Stimulated activated CD8-positive, alpha-beta memory T cell treated with anti-CD3 and anti-CD28 coated beads, Interleukin-4, amount 100 ng/mL, for 48 hours (primary cell): ENCODE results near the gene KCNQ2.
"Not testable (repeated sequence)": the region's sequence is repeated elsewhere in the genome, so short reads cannot be mapped to it uniquely, and the experiment has no call there.

ENCODE experiments used
- DNase-seq: peaks from one replicate; pipeline ENCODE4 v3.0.0-alpha.2; 2020

KCNQ2 gene

DNA sequence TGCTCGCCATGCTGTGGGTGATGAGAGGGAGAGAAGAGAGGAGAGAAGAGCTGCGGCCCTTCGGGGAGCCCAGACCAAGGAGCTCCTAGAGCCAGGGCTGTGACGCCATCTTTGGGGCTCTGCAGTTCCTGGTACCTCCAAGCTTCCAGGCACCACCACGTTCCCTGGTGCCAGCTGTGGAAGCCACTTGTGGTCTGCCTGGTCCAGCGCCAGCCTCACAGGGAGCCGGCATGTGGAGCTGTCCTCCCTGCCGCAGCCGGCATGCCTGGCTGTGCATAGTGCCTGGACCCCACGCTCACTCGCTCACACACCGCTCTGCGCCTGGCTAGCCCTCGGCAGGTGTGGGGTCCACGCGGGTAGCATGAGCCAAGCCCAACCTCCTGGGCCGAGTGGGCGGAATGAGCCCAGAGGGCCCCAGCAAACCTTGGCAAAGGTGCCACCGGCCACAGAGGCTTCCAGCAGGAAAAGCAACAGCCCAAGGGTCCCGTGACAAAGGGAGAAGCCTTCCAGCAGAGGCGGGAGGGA is 92.0 kb downstream of the KCNQ2 start:
- no peak for DNase-seq

DNA sequence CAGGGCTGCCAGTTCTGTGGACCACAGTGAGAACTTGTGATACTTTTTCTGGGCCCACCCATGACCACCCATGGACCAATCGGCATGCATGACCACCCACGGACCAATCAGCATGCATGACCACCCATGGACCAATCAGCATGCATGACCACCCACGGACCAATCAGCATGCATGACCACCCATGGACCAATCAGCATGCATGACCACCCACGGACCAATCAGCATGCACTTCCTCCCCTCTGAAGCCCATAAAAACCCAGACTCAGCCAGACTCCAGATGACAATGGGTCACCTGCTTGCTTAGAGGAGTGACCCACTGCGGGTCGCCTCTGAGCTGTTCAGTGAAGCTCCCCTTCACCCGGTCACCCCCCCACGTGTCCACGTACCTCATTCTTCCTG is 92.6 kb downstream of the KCNQ2 start:
- not testable (repeated sequence) for DNase-seq

DNA sequence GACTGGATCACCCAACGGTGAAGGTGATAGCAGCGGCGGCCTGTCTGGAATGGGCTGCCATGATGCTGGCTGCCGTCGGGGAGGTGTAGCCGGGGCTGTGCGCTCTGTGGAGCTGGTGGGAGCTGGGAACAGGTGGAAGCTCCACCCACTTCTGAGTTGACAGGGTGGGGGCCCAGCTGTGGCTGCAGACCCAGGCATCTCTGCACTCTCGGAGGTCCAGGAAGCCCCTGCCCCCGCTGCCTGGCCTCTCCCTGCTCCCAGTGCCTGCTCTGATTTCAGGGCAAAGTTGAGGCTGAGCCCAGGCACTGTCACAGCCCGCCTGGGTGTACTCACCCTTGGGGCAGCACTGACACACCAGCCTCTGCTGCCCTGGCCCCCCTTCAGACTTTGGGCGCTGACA is 93.2 kb downstream of the KCNQ2 start:
- DNase-seq: no peak

DNA sequence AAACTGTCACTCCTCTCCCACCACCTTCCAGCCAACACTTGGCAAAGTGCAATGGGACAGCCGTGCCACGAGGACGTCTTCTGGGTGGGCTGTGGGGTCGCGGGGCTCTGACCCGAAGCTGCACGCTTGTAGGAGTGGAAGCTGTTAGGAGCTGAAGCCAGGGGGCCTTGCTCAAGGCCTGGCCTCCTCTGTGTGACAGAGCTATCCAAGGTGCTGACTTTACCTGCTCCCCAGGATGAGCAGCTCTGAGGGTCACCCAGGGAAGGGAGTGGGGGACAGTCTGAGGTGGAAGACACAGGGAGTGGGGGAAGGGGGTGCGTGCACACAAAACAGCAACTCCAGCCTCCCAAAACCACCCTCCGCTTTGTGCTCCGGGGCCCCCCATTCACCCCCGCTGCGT is 93.8 kb downstream of the KCNQ2 start:
- no peak for DNase-seq

DNA sequence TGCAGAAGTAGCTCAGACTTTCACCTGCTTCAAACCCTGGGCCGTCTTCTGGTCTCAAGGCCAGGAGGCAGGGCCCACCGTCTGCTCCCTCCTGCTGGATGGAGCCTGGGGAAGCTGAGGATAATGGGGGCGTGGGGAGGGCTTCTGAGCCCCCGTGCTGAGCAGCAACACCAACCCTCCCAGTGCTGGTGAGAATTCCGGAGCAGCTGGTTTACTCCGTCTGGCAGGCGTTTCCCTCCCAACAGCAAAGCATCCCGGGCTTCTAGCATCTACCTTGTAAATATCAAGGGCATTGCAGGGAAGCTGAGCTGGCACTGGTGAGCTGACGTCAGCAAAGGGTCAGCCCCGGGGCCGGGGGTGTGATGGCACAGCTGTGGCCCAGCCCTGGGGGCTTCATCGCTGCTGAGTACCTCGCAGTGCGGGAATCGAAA is 94.5 kb downstream of the KCNQ2 start:
- no peak for DNase-seq

DNA sequence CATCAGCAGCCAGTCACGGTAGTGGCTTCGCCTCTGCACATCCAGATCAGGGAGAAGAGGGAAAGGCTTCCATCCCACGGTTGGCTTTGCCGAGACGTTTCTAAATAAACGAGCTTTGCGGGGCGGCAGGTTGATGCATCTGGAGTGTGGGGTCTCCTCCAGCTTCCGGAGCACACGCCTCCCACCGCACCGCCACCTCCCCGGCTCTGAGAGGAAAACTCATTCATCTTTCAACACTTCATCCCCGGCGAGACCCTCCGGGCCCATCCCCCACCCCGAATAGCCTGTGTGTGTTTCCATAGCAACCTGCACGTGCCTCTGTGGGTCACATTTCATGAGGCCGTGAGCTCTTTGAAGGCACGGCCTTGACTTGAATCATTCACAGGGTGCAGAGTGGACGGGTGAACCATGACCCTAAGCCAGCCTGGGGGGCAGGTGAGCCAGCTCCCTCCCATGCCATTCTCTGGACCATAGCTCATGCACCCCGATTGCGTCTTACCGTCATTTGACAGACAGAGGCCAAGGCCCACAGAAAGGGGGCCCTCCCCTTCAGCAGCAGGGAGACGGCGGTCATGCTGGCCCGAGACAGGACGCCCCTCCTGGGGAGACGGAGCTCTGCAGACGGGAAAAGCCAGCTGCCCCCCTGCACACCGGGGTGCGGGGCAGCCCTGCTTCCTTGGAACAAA is 95.1 kb downstream of the KCNQ2 start:
- no peak for DNase-seq

DNA sequence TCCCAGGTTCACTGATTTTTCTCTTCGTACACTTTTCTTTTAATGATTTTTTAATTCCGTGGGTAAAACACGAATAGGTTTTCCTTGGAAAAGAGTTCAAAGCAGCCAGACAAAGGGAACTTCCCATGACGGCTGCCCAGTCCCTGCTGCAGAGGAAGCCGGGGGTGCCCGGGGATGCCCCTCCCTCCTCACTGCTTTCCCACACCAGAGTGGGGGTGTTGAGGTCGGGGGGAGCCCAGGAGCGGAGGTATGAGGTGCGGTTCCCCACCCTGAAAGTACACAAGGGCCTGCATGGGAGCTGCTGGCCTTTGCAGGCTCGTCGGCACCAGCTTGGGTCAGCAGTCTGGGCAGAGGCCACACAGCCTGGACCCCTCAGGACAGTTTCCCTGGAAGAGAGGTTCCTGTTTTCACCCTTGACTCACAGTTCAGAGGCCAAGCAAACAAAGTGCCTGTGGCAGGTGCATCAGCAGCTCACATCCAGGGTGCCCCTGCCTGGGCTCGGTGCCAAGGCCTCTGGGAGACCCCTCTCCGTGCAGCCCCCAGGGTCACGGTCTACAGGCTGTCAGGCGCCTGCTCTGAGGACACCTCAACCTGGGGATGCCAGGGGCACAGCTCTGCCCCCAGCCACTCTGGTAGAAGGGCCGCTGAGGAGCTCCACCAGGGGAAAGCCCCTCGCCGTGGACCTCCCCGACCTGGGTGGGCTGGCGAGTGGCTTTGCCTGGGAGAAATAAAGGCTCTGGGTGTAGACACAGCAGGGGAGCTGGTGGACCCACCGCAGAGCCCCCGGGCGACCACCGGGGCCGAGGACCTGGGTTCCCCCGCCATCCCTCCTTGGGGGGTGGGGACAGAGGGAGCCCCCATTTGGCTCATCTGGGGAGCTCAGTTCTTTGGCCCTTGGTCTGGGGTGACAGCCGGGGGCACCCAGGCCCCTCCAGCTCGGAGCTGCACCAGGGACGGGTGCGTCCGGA is 95.9 kb downstream of the KCNQ2 start:
- no peak for DNase-seq

DNA sequence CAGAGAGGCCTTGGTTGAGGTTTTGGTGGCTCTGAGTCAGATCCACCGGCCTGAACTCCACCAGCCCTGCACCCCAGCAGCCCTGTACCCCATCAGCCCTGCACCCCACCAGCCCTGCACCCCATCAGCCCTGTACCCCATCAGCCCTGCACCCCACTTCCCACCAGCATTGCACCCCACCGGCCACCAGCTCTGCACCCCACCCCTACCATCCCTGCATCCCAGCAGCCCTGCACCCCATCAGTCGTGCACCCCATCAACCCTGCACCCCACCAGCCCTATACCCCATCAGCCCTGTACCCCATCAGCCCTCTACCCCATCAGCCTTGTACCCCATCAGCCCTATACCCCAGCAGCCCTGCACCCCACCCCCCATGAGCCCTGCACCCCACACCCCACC is 97.0 kb downstream of the KCNQ2 start:
- no peak for DNase-seq

DNA sequence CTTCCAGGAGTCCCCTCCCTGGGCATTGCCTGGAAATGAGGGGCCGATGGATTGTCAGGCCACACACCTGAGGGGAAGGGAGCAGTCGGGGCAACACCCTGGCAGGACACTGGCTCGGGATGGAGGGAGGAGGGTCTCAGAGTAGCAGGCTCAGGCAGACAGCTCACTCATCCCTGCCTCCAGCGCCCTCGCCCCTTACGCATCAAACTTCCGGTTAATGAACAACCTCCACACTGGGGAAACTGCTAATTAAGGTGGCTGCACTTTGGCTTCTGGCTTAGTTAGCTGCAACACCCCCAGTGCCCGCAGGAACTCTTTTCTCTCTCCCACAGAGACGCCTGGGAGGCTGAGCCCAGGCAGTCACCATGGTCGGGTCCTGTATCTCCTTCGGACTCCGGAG is 98.0 kb downstream of the KCNQ2 start:
- no peak for DNase-seq

DNA sequence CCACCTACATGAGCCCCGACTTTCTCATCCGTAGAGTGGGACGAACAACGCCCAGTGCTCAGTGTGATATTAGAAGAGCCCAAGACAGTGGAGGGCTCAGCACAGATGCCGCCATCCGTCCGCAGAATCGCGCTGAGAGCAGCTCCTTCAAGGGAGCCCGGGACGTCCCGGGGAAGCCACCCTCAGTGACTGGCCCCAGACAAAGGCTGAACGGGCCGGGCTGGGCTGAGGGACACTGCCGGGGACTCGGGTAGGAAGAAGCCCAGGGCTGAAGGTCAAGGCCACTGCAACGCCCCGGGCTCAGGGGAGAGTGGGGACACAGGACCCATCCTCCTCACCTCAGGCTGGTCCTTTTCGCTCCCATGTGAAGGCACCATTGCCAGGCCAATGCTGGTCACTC is 98.5 kb downstream of the KCNQ2 start:
- no peak for DNase-seq

DNA sequence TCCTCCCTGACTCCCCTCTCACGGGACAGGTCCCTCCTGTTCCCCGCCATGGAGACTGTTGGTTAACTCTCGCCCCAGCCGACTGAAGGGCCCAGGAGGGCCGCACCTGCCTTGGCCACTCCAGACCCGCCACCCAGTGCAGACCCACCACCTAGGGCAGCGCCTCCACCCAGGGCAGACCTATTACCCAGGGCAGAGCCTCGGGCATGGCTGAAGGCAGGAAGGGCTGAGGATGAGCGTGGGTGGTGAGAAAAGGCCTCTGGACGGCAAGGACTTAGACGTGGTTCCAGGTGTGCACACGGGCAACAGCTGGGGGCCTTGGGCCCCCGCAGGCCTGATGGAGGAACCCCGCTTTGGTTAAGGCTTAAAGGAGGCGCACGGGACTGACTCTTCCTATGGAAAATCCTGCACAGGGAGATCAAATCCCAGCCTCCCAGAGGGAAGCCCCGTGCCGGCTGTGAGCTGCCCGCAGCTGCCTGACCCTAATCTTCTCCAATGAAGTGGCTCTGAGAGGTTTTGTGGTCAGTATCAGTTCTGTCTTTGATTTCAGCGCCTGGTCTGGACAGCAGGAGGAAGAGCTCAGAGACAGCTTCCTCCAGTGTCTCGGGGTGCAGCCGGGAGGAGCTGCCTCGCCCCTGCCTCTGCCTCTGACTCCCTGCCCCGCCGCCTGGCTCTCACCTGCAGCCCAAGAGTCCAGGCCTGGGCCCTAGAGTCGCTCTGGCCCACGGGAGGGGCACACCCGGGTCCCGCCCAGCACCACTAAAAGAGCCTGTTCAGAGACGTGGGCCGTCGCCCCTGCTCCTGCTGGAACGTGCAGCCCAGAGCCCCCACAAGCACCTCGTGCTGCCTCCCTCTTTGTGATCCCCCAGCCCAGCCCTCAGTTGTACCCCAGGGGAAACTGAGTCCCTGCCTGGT is 99.2 kb downstream of the KCNQ2 start:
- DNase-seq: no peak

DNA sequence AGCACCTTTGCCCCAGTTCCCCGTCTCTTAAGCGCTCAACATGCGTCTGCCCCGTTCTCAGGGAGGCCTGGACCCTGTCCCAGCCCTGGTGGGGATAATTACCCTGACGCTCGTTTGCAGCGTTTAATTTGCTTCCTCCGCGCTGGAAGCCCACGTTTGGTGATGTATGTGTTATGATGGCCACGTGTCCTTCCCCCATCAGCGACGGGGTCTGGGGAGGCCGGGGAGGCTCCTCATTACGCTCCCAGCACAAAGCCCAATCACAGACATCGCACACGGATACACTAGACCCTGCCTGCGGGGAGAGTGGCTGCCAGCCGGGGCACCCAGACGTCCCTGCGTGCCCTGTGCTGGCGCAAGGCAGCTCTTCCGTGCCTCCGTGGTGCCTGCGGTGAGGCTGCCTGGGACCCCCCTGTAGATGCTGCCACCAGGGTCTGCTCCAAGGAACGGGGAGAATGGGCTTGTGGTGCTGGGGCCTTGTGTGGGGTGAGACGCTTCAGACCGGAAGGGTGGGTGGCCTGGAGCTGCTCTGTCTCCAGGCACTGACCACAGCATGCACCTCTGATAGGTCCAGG is 101.1 kb downstream of the KCNQ2 start:
- no peak for DNase-seq

DNA sequence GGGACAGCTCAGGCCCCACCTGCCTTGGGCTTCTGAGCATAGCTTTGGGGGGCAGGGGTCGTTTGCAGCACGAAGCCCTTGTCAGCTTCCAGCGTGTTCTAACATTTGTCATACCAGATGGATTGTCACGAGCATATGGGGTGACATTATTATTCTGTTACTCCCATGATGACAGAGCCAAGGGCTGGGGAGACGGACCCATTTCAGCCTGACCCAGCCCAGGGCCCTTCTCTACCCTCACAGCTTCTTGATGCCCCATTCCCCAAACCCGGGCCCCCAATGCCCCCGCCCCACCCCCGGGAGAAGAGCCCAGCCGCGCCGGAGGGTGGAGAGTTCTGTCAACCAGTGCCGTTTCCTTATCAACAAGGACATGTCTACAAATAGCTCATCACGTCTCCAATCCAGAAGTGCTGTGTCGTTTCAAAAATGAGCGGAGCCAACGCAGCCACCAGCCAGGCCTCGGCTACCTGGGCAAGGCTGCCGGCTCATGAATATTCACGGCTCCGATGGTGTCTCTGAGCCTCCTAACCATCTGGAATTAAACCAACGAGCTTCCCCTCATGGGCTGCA is 101.8 kb downstream of the KCNQ2 start:
- DNase-seq: no peak

DNA sequence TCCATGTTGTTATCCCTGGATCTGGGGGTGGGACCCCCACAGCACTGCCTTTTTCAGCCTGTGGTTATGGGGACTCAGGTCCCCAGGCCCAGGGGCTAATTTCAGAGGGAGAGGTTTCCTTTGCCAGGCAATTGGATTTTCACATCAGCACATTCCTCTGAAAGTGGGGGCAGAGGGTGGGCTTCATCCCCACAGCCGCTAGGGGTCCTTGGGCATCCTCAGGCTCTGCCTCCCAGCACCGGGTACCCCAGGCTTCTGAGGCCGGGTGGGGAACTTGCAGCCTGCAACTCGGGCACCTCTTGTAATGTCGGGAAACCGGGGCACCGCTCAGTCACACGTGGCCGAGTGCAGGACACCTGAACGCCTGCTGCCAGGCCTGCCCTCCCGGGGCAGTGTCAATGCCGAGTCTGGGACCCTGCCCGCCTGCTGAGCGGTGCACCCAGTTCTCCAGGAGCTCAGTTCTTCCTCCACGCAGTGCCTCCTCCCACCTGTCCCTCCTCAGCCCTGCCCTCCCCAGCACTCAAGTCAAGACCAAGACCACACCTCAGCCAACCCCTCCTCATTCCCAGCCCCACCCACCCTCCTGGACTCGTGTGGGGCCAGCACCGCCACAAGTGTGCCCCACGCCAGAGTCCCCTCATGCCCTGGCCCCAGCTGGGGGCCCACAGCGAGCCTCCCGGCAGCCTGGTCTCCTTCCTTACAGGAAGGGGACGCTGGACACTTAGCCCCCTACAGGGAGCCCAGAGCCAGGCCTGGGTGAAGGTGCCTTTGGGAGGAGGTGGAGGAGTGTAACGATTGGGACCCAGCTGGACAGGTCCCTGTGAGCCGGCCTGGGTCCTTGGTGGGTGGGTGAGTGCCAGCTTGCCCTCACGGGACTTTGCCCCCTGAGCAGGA is 102.5 kb downstream of the KCNQ2 start:
- DNase-seq: no peak

DNA sequence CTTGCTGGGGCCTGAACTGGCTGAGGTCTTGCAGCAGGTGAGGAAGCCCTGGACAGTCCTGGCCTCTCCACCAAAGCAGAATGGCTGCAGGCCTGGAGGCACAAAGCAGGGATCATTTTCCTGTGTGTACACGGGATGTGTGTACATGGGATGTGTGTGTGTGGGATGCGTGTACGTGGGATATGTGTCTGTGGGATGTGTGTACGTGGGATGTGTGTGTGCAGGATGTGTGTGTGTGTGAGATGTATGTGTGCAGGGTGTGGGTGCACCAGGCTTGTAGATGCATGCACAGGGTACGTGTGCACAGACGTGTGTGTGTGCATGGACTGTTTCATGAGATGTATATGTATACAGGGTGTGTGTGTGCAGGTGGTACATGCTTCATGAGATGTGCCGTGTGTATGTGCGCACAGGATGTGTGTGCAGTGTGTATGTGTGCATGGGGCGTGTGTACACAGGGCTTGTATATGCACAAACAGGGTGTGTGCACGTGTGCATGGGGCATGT is 103.4 kb downstream of the KCNQ2 start:
- no peak for DNase-seq

DNA sequence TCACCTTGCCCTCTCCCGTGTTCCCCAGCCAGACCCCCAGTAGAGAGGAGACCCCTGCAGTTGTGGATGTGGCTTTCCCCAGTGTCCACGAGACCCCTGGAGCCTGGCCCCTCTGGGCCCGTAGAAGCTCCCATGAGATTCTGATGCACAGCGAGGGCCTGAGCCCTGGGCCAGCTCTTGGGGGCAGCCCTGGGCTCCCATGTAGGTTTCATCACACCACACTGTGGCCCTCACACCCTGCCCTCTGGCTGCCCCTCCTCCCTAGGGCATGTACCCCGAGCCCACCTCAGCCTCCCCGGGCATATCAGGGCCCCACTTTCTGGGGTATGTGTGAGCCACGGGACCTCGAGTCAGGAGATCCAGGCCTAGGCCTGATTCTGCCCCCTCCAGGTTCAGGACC is 104.3 kb downstream of the KCNQ2 start:
- no peak for DNase-seq

DNA sequence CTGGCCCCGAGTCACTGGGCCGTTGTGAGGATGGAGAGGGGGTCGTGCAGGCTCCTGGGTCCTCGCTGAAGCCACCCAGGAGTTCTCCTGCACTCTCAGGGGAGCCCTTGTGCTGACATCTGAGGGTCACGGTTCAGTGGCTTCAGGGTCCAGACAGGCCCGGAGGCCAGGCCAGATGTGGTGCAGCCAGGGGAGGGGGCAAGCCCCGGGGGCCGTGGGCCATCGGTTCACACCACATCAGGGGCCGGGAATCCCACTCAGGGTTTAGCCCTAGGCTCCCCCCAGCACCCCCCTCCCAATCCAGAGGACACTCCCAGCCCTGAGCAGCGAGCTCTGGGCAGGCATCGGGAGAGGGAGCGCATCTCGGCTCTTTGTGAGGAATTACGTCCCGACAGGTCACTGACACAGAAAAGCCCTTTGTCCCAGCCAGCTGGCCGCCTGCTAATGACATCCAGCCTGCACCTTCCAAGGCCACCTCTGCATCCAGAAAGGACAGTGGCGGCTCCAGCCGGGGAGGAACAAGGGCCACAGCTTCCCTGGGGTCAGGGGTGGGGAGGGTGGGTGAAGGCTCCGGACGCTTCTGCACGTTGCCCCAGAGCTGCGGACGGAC is 104.9 kb downstream of the KCNQ2 start:
- DNase-seq: no peak

DNA sequence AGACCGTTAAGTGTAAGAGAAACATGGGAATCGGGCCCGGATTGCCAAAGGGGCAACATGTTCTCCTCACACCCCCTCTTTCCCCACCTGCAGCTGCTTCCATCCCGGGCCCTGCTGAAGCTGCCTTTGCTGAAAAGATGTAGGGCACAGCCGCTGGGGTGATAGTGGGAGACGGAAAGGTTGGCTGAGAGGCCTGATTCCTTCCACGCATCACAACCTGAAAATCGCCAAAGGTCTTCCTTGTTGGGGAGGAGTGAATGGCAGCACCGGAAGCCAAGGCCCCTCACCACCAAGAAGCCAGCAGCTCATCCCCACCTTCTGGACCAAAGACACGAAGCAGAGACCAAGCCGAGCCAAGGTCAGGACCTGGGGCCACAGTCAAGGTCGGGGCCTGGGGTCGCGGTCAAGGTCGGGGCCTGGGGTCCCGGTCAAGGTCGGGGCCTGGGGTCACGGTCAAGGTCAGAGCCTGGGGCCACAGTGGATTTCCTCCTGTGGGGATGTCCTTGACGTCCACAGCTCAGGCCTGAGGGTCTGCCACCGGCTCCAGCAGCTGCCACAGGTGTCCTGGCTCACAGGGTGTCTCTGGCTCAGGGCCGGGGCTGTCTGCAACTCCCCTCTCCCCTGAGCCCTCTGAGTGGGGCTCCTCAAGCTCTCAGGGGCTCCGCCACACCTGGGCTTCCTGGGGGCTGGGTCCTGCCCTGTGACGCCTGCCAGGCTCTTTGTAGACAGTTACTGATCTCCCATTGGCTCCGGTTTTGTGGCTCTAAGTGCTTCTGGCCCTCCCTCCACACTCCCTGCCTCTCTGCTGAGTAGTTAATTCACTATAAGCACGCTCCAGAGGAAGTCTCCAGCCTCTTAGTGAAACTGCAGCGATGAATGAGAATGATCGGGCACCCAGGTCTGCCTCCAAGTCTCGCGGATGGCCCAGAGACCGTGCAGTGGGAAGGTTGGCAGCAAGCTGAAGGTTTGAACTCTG is 105.8 kb downstream of the KCNQ2 start:
- DNase-seq: no peak
